Bronchial smooth muscle cell (primary cell): Measurements from ENCODE around the gene SNX8. TPM values are rescaled to one million over a fixed set of nuclear protein-coding genes. Genes with fewer than 3 reads are reported as not detected.

Experiments used
- total RNA-seq: library from RNA; depleted of rRNA; stranded (reverse); fragments of >200 nt; gene quantifications from 2 replicates; pipeline ENCODE4 v1.2.1, GENCODE V29; 2014

The SNX8 gene
- 16.7 and 21.2 TPM in 2 replicates for total RNA-seq

GRCh38 chr7:2314209-2314955 lies at the start of gene SNX8:
TSS of gene SNX8 (minus strand) at chr7:2314441. CDS start at chr7:2314421, 20 bp downstream.

GRCh38 chr7:2354186-2354938 lies 40.1 kb upstream of the SNX8 start, which contains the start of gene EIF3B:
TSS of gene EIF3B (plus strand) at chr7:2354827. CDS start at chr7:2354922, 95 bp downstream.

GRCh38 chr7:2241580-2242540 lies 72.4 kb downstream of the SNX8 start, which contains the start of the genes MRM2 and NUDT1:
TSS of gene MRM2 (minus strand) at chr7:2242205. CDS start at chr7:2242169, 36 bp downstream.
TSS of gene NUDT1 (plus strand) at chr7:2242226. CDS start at chr7:2244575, 2,349 bp downstream.

GRCh38 chr7:2232766-2233520 lies 81.3 kb downstream of the SNX8 start, which contains the start of gene MAD1L1:
TSS of gene MAD1L1 (minus strand) at chr7:2232945. CDS start at chr7:2230133, 2,812 bp downstream.

Other genes starting within 250 kb of the SNX8 start
- 55.2 and 59.7 TPM in 2 replicates for gene MAD1L1, start 81.5 kb downstream of the SNX8 start, total RNA-seq
- gene MRM2, start 72.2 kb downstream of the SNX8 start, total RNA-seq, result 9.2 and 12.3 TPM in 2 replicates
- gene NUDT1, start 72.2 kb downstream of the SNX8 start, total RNA-seq, result 25.4 and 43.5 TPM in 2 replicates
- gene EIF3B, start 40.4 kb upstream of the SNX8 start, total RNA-seq, result 123 and 139 TPM in 2 replicates
- 2.7 and 4.1 TPM in 2 replicates for gene CHST12, start 89.2 kb upstream of the SNX8 start, total RNA-seq
- gene GRIFIN, start 162.0 kb upstream of the SNX8 start, total RNA-seq, result not detected in 2 replicates
- gene LFNG, start 205.3 kb upstream of the SNX8 start, total RNA-seq, result 1.4 and 1.6 TPM in 2 replicates
- gene BRAT1, start 241.1 kb upstream of the SNX8 start, total RNA-seq, result 16.8 and 17.7 TPM in 2 replicates
- gene IQCE, start 244.5 kb upstream of the SNX8 start, total RNA-seq, result 9.0 and 10.4 TPM in 2 replicates